K562 (cell line): Measurements from ENCODE around the gene RSU1.

Experiments used
- CEBPB ChIP-seq: fragments of 450-650 bp; IDR thresholded peaks from 2 replicates; pipeline ENCODE4 v1.6.1; 2016; ENCODE audit warnings: missing genetic modification characterization, missing compliant biosample characterization
- NFIC ChIP-seq: fragments of 450-650 bp; IDR thresholded peaks from 2 replicates; pipeline ENCODE4 v1.6.1; 2017; ENCODE audit warnings: mild to moderate bottlenecking, inconsistent platforms
- RFX5 ChIP-seq: IDR thresholded peaks from 2 replicates; pipeline ENCODE4 v1.6.1; 2011; ENCODE audit warnings: low read depth, mild to moderate bottlenecking, improper control_type of control experiment, low read length
- TBP ChIP-seq: optimal IDR thresholded peaks from 2 replicates; pipeline ENCODE3; 2011; ENCODE audit warnings: low read depth, low read length, improper control_type of control experiment
- ZFP30 ChIP-seq: fragments of 250-450 bp; sonication (Bioruptor Pico); IDR thresholded peaks from 2 replicates; pipeline ENCODE4 v1.8.0; 2022; ENCODE audit warnings: moderate library complexity, mild to moderate bottlenecking, inconsistent platforms, borderline replicate concordance
- TF ChIP-seq, protein P1 (sequence below), 3 experiments: IDR thresholded peaks in 2 of 3; conservative IDR thresholded peaks in 1 of 3; 2 replicates each; pipeline ENCODE4 v1.5.1; 2011 to 2012; ENCODE audit warnings: low read length in 3 of 3, mild to moderate bottlenecking in 3 of 3, control low read depth in 2 of 3, improper control_type of control experiment in 1 of 3, inconsistent platforms in 1 of 3, low read depth in 1 of 3, mixed read lengths in 1 of 3, moderate library complexity in 1 of 3; ENCODE audit not compliant: insufficient read depth in 2 of 3

DNA sequence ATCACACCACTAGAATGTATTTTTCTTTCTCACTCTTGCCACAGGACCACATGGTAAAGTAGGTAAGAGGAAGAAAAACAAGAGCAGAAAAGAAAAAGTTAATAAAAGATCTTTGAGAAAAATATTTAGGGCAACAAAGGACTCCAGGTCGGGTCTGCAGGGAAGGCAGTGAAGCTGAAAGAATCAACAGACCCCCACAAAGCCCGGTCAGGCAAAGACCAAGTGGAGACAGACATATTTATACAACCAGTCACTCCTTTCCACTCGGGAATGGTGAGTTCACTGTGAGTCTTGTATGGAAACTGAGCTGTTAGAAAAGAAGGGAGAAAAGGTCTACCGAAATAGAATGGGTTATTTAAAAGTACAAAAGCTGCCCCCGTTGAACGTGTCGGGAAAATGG lies 28.0 kb downstream of the RSU1 start:
- TF ChIP-seq, protein P1, sequence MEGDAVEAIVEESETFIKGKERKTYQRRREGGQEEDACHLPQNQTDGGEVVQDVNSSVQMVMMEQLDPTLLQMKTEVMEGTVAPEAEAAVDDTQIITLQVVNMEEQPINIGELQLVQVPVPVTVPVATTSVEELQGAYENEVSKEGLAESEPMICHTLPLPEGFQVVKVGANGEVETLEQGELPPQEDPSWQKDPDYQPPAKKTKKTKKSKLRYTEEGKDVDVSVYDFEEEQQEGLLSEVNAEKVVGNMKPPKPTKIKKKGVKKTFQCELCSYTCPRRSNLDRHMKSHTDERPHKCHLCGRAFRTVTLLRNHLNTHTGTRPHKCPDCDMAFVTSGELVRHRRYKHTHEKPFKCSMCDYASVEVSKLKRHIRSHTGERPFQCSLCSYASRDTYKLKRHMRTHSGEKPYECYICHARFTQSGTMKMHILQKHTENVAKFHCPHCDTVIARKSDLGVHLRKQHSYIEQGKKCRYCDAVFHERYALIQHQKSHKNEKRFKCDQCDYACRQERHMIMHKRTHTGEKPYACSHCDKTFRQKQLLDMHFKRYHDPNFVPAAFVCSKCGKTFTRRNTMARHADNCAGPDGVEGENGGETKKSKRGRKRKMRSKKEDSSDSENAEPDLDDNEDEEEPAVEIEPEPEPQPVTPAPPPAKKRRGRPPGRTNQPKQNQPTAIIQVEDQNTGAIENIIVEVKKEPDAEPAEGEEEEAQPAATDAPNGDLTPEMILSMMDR (IDR thresholded peaks at IDR 0.05 in 2 of 3, conservative IDR thresholded peaks at IDR 0.05 in 1 of 3; ENCODE audit: insufficient read depth in 2 of 3, low read depth in 1 of 3, low read length in 3 of 3) = no peak
- TF ChIP-seq CEBPB (tag) (no peak), RFX5 (no peak), ZFP30 (CRISPR knock-in tag) (no peak), TBP (no peak), NFIC (no peak)
